Spleen (tissue), 11 donors: ENCODE results near the gene PXMP4. TPM values are rescaled to one million over a fixed set of nuclear protein-coding genes. Genes with fewer than 3 reads are reported as not detected.
"Not testable (repeated sequence)": the region's sequence is repeated elsewhere in the genome, so short reads cannot be mapped to it uniquely, and the experiment has no call there.

ENCODE experiments used
- DNase-seq: peaks from one replicate; pipeline ENCODE4 v3.0.0-alpha.2; 2020
- H3K27ac ChIP-seq, 8 donors: fragments of 200-600 bp; sonication (generic) in 7 of 8; 1 replicate in 4 of 8; 2 replicates in 4 of 8; pipeline versions ENCODE4 v1.5.0 to v1.8.0; 2016 to 2021; ENCODE audit warnings: inconsistent platforms in 4 of 8, mild to moderate bottlenecking in 4 of 8, moderate library complexity in 1 of 8
- H3K27me3 ChIP-seq, 7 donors: fragments of 200-600 bp; sonication (generic) in 6 of 7; replicated peaks in 1 of 7; 1 replicate in 4 of 7; 2 replicates in 3 of 7; pipeline versions ENCODE4 v1.5.0 to v1.8.0; 2016 to 2021; ENCODE audit warnings: inconsistent platforms in 3 of 7, mild to moderate bottlenecking in 1 of 7
- H3K36me3 ChIP-seq, 6 donors: fragments of 200-600 bp; sonication (generic) in 5 of 6; 1 replicate in 4 of 6; 2 replicates in 2 of 6; pipeline versions ENCODE4 v1.5.0 to v1.8.0; 2016 to 2021; ENCODE audit warnings: inconsistent platforms in 2 of 6
- H3K4me1 ChIP-seq, 6 donors: fragments of 200-600 bp; sonication (generic) in 5 of 6; 1 replicate in 3 of 6; 2 replicates in 3 of 6; pipeline versions ENCODE4 v1.5.0 to v1.8.0; 2016 to 2021; ENCODE audit warnings: inconsistent platforms in 3 of 6
- H3K4me3 ChIP-seq, 8 donors: fragments of 200-600 bp; sonication (generic) in 7 of 8; 1 replicate in 4 of 8; 2 replicates in 4 of 8; pipeline versions ENCODE4 v1.5.0 to v1.8.0; 2016 to 2021; ENCODE audit warnings: inconsistent platforms in 4 of 8, mild to moderate bottlenecking in 4 of 8, moderate library complexity in 2 of 8
- H3K9me3 ChIP-seq, 8 donors: fragments of 200-600 bp; sonication (generic) in 7 of 8; 1 replicate in 4 of 8; 2 replicates in 4 of 8; pipeline versions ENCODE4 v1.5.0 to v1.8.0; 2016 to 2021; ENCODE audit warnings: inconsistent platforms in 4 of 8
- CTCF ChIP-seq, 11 experiments: fragments of 200-600 bp in 7 of 11; fragments of 450-650 bp in 4 of 11; sonication (generic) in 4 of 11; IDR thresholded peaks in 8 of 11; conservative IDR thresholded peaks in 3 of 11; 1 replicate in 7 of 11; 2 replicates in 4 of 11; pipeline versions ENCODE4 v1.4.0 to v1.8.0; 2016 to 2021; ENCODE audit warnings: antibody characterized with exemption in 11 of 11, inconsistent platforms in 4 of 11, mild to moderate bottlenecking in 1 of 11
- POLR2A ChIP-seq, 3 donors: fragments of 450-650 bp; IDR thresholded peaks; one replicate each; pipeline ENCODE4 v1.5.1; 2017; ENCODE audit warnings: antibody characterized with exemption in 3 of 3, mild to moderate bottlenecking in 1 of 3
- POLR2AphosphoS5 ChIP-seq, 3 donors: sonication (generic); formaldehyde crosslinking; IDR thresholded peaks; one replicate each; pipeline ENCODE4 v1.5.1; 2017; ENCODE audit warnings: antibody characterized with exemption in 3 of 3
- WGBS, 5 donors: extraction: QIAGEN DNeasy Blood & Tissue Kit in 3 of 5; methylation state at CpG; one replicate each; pipeline versions ENCODE4 v1.1.5 to v1.1.7; 2013 to 2018; 5-methylcytosine and 5-hydroxymethylcytosine counted together
- intact Hi-C: fragments of 100-400 bp; cut with DNase I; formaldehyde crosslinking; loops from one replicate; pipeline ENCODE4 v1.15.0; 2023; ENCODE audit warnings: low total_unique reads
- polyA plus RNA-seq, 3 donors: library from polyadenylated mRNA; stranded (reverse); fragments of 200-250 nt; gene quantifications; one replicate each; pipeline ENCODE4 v1.2.1, GENCODE V29; 2013
- total RNA-seq, 7 donors: library from RNA; depleted of rRNA in 3 of 7; stranded (reverse); fragments of >200 nt in 3 of 7; fragmentation: NEBNext Ultra II Directional in 4 of 7; extraction: Animal tissue kit (Norgen Biotek cat#: 25700) in 4 of 7; gene quantifications; one replicate each; pipeline versions ENCODE4 v1.1.0 to v1.2.1, GENCODE V29; 2016 to 2021
- donor health status: healthy with polysubstance abuse.
- donor health status: DM: no; HTN: no; CAD: no; lungs with moderate emphysema.
- donor health status: DM: no; HTN: no; CAD: no.
- donor health status: Bipolar disorder and iron deficiency.
- donor health status: healthy.
- donor health status: DM: no; HTN: no; CAD: no.
- donor health status: DM: yes; HTN: yes; CAD: no.

The PXMP4 gene
- total and polyA plus RNA-seq, 10 donors = 2.1 to 14.4 (median 6.9) TPM

- no peak for DNase-seq
- peaks cover 0 to 9% (median 0%) of the 10 kb centered on the region in 6 donors for H3K4me1 ChIP-seq
- H3K36me3 ChIP-seq = peaks cover 0 to 98% (median 44%) of the 10 kb centered on the region in 6 donors
- H3K27me3 ChIP-seq = no peaks in the 10 kb centered on the region
- 81 to 91% (median 85%) methylated on average over 1 of the region's 1 CpG for WGBS, 5 donors
- H3K4me3 ChIP-seq = no peak overlapping the region
- no peak for TF ChIP-seq POLR2A (IDR thresholded peaks at IDR 0.05)
- no peak for TF ChIP-seq CTCF (IDR thresholded peaks at IDR 0.05 in 8 of 11, conservative IDR thresholded peaks at IDR 0.05 in 3 of 11)
- TF ChIP-seq POLR2AphosphoS5 (IDR thresholded peaks at IDR 0.05) = no peak
- intact Hi-C loops = no loop called here
- no peak overlapping the region for H3K27ac ChIP-seq
- peaks cover 0 to 11% (median 7%) of the 10 kb centered on the region in 8 donors for H3K9me3 ChIP-seq
Observed at GRCh38 chr20:33757458-33757857, 37.3 kb upstream of the PXMP4 start.

DNA sequence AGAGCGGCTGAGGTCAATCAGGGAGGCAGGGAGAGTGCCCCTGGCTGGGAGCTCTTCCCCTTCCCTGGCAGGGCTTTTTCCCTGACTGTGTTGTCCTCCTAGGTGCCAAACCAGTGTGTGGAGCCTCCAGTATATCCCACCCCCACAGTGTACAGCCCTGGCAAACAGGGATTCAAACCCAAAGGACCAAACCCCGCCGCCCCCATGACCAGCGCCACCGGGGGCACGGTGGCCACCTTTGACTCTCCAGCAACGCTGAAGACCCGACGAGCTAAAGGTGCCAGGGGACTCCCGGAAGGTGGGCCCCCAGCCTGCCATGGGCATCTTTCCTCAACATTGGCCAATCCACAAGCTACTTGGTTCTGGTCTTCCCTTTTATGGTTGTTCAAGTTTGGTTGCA, 36.9 kb upstream of the PXMP4 start:
- WGBS, 5 donors = 96 to 100% (median 98%) methylated on average over 9 to 10 of the region's 10 CpGs
- DNase-seq = no peak
- intact Hi-C loops = no loop called here
- no peak overlapping the region for H3K4me3 ChIP-seq
- peaks cover 0 to 98% (median 43%) of the 10 kb centered on the region in 6 donors for H3K36me3 ChIP-seq
- peaks cover 0 to 11% (median 7%) of the 10 kb centered on the region in 8 donors for H3K9me3 ChIP-seq
- no peak overlapping the region for H3K27ac ChIP-seq
- TF ChIP-seq POLR2AphosphoS5 (IDR thresholded peaks at IDR 0.05) (no peak), CTCF (IDR thresholded peaks at IDR 0.05 in 8 of 11, conservative IDR thresholded peaks at IDR 0.05 in 3 of 11) (no peak), POLR2A (IDR thresholded peaks at IDR 0.05) (no peak)
- no peaks in the 10 kb centered on the region for H3K27me3 ChIP-seq
- H3K4me1 ChIP-seq = peaks cover 0 to 9% (median 0%) of the 10 kb centered on the region in 6 donors

DNA sequence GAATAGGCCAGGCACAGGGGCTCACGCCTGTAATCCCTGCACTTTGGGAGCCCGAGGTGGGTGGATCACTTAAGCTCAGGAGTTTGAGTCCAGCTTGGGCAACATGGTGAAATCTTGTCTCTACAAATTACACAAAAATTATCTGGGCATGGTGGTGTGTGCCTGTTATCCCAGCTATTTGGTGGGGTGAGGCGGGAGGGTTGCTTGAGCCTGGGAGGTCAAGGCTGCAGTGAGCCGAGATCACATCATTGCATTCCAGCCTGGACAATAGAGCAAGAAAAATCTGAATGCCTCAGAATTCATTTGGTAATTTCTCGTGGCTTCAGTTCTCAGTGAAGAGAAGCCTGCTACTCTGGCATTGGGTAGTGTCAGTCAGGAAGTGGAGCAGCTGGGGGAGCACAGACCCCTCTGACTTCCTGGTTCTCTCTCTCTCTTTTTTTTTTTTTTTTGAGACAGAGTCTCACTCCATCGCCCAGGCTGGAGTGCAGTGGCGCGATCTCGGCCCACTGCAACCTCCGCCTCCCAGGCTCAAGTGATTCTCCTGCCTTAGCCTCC, 35.9 kb upstream of the PXMP4 start:
- peaks cover 0 to 98% (median 40%) of the 10 kb centered on the region in 6 donors for H3K36me3 ChIP-seq
- H3K9me3 ChIP-seq = peaks cover 0 to 11% (median 7%) of the 10 kb centered on the region in 8 donors
- H3K4me3 ChIP-seq, DNase-seq, H3K4me1 ChIP-seq, H3K27me3 ChIP-seq, intact Hi-C loops: not testable (repeated sequence)
- peak overlapping the region in 4 of 8 donors; percentile 20 to 53 (median 33) for H3K27ac ChIP-seq
- WGBS, 5 donors = 62 to 72% (median 67%) methylated on average over 10 of the region's 10 CpGs

DNA sequence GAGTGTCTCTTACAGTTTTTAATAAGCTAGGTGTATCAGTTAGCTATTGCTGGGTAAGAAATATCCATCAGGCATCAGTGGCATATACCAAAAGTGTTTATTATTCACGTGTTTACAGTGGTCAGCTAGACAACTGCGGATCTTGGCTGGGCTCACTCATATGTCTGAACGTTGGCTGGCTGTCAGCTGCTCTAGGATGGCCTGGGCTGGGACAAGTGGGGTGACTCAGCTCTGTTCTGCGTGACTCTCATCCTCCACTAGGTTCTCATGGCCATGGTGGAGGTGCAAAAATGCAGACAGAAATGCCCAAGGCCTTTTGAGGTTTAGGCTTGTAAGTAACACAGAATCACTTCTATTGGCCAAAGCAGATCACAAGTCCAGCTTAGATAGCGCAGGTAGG, 33.7 kb upstream of the PXMP4 start:
- Histone ChIP-seq H3K4me3 (no peak overlapping the region), H3K9me3 (peaks cover 0 to 11% (median 7%) of the 10 kb centered on the region in 8 donors), H3K27ac (no peak overlapping the region), H3K27me3 (no peaks in the 10 kb centered on the region), H3K36me3 (peaks cover 0 to 99% (median 49%) of the 10 kb centered on the region in 6 donors), H3K4me1 (peaks cover 0 to 9% (median 0%) of the 10 kb centered on the region in 6 donors)
- TF ChIP-seq CTCF (IDR thresholded peaks at IDR 0.05 in 8 of 11, conservative IDR thresholded peaks at IDR 0.05 in 3 of 11) (no peak), POLR2AphosphoS5 (IDR thresholded peaks at IDR 0.05) (no peak), POLR2A (IDR thresholded peaks at IDR 0.05) (no peak)
- intact Hi-C loops = no loop called here
- no peak for DNase-seq
- WGBS, 5 donors = 90 to 96% (median 94%) methylated on average over 5 of the region's 5 CpGs
